K562 (cell line): ENCODE results near the gene XPO1. TPM values are rescaled to one million over a fixed set of nuclear protein-coding genes. Genes with fewer than 3 reads are reported as not detected.

Experiments used
- ATAC-seq: fragments of 200-7000 bp; cut with Tn5 transposase; 3 replicates; pipeline ENCODE4 v1.9.1; 2020; ENCODE audit warnings: moderate library complexity
- BruUV-seq: library from RNA; stranded (reverse); fragments of 400-500 nt; replicated peaks from 2 replicates; lab custom pipeline; 2021; lab: Mats Ljungman, UMichigan
- CTCF ChIA-PET: fragments of 300-600 bp; formaldehyde crosslinking; extraction: SDS; loops from one replicate; lab custom pipeline; 2021; ENCODE audit warnings: low intra/inter-chr PET ratio; lab: Yijun Ruan, JAX
- POLR2A ChIA-PET: fragments of 300-600, 350-650 bp; sonication (Branson Sonifier 250); formaldehyde crosslinking; extraction: SDS; loops from one replicate; lab custom pipeline; 2021; ENCODE audit warnings: antibody characterized with exemption, inconsistent platforms; lab: Yijun Ruan, JAX
- DNase-seq, 4 experiments: peaks; one replicate each; pipeline versions ENCODE4 v3.0.0 to v3.0.0-alpha.2; 2011 to 2018; ENCODE audit warnings: low spot score in 3 of 4, mixed read lengths in 3 of 4; ENCODE audit errors: extremely low read depth in 1 of 4
- FAIRE-seq: peaks from 2 replicates; lab custom pipeline; 2011; peaks lifted over from hg19 to GRCh38; lab: Jason Lieb, UNC
- H2AFZ ChIP-seq: 2 replicates; pipeline ENCODE4 v1.6.0; 2011; ENCODE audit warnings: low read depth, low read length, control low read depth, inconsistent platforms
- H3K27ac ChIP-seq: fragments of 200-600 bp; 3 replicates; pipeline ENCODE4 v1.8.0; 2011; ENCODE audit warnings: low read depth, mild to moderate bottlenecking, control low read depth, inconsistent platforms, low read length, moderate library complexity, mixed read lengths; ENCODE audit errors: extremely low read depth
- H3K27me3 ChIP-seq, 2 experiments: fragments of 300-600 bp in 1 of 2; 2 replicates in 1 of 2; 3 replicates in 1 of 2; pipeline versions ENCODE4 v1.6.0 to v1.8.0; 2011; ENCODE audit warnings: inconsistent platforms in 2 of 2, low read length in 2 of 2, mild to moderate bottlenecking in 1 of 2, mixed read lengths in 1 of 2, moderate library complexity in 1 of 2; ENCODE audit not compliant: control insufficient read depth in 2 of 2, insufficient read depth in 2 of 2
- H3K36me3 ChIP-seq: fragments of 300-600 bp; 3 replicates; pipeline ENCODE4 v1.8.0; 2011; ENCODE audit warnings: mild to moderate bottlenecking, low read length, inconsistent platforms; ENCODE audit not compliant: control insufficient read depth, insufficient read depth
- H3K4me1 ChIP-seq, 2 experiments: fragments of 200-600 bp in 1 of 2; replicated peaks in 1 of 2; 2 replicates in 1 of 2; 3 replicates in 1 of 2; pipeline versions ENCODE4 v1.5.1 to v1.8.0; 2011; ENCODE audit warnings: inconsistent platforms in 2 of 2, low read length in 2 of 2, mild to moderate bottlenecking in 1 of 2, mixed read lengths in 1 of 2, moderate library complexity in 1 of 2; ENCODE audit not compliant: control insufficient read depth in 2 of 2, insufficient read depth in 2 of 2
- H3K4me2 ChIP-seq: 2 replicates; pipeline ENCODE4 v1.6.1; 2011; ENCODE audit warnings: low read length, control low read depth, inconsistent platforms, mixed read lengths; ENCODE audit not compliant: insufficient read depth
- H3K4me3 ChIP-seq: fragments of 200-600 bp; sonication (generic), shearing (Covaris generic); 2 replicates; pipeline ENCODE4 v1.5.1; 2016; ENCODE audit warnings: control low read depth, inconsistent platforms
- H3K79me2 ChIP-seq: fragments of 200-600 bp; 3 replicates; pipeline ENCODE4 v1.8.0; 2011; ENCODE audit warnings: low read length, inconsistent platforms; ENCODE audit not compliant: control insufficient read depth, insufficient read depth
- H3K9ac ChIP-seq, 2 experiments: 2 replicates each; pipeline versions ENCODE4 v1.6.0 to v1.6.1; 2011; ENCODE audit warnings: low read depth in 2 of 2, low read length in 2 of 2, control low read depth in 1 of 2, inconsistent platforms in 1 of 2, mild to moderate bottlenecking in 1 of 2, mixed read lengths in 1 of 2; ENCODE audit not compliant: insufficient read depth in 1 of 2
- H3K9me1 ChIP-seq: one replicate; pipeline ENCODE4 v1.6.0; 2011; ENCODE audit warnings: inconsistent platforms, mild to moderate bottlenecking, low read length, moderate library complexity; ENCODE audit not compliant: control insufficient read depth, insufficient read depth
- H3K9me3 ChIP-seq: replicated peaks from 2 replicates; pipeline ENCODE4 v1.5.1; 2011; ENCODE audit warnings: low read depth, low read length, inconsistent platforms; ENCODE audit not compliant: control insufficient read depth, insufficient read depth
- H4K20me1 ChIP-seq: replicated peaks from 2 replicates; pipeline ENCODE4 v1.6.1; 2011; ENCODE audit warnings: low read length, inconsistent platforms, mixed read lengths; ENCODE audit not compliant: control insufficient read depth, insufficient read depth
- ATF4 ChIP-seq: fragments of 450-650 bp; formaldehyde crosslinking; IDR thresholded peaks from 2 replicates; pipeline ENCODE4 v1.4.0; 2022; ENCODE audit warnings: mild to moderate bottlenecking, moderate library complexity
- CTCF ChIP-seq, 3 experiments: IDR thresholded peaks in 2 of 3; conservative IDR thresholded peaks in 1 of 3; 2 replicates each; pipeline ENCODE4 v1.5.1; 2011 to 2012; ENCODE audit warnings: low read length in 3 of 3, mild to moderate bottlenecking in 3 of 3, control low read depth in 2 of 3, improper control_type of control experiment in 1 of 3, inconsistent platforms in 1 of 3, low read depth in 1 of 3, mixed read lengths in 1 of 3, moderate library complexity in 1 of 3; ENCODE audit not compliant: insufficient read depth in 2 of 3
- HIVEP1 ChIP-seq: fragments of 250-450 bp; sonication (Bioruptor Pico); IDR thresholded peaks from 2 replicates; pipeline ENCODE4 v1.4.0; 2020; ENCODE audit warnings: mild to moderate bottlenecking
- KLF6 ChIP-seq: fragments of 250-450 bp; sonication (Bioruptor Pico); IDR thresholded peaks from 2 replicates; pipeline ENCODE4 v1.4.0; 2020; ENCODE audit warnings: mild to moderate bottlenecking, moderate library complexity, borderline replicate concordance
- MAZ ChIP-seq, 2 experiments: fragments of 450-650 bp in 1 of 2; sonication (generic) in 1 of 2; formaldehyde crosslinking; IDR thresholded peaks in 1 of 2; conservative IDR thresholded peaks in 1 of 2; 2 replicates each; pipeline versions ENCODE4 v1.4.0 to v1.5.0; 2020; ENCODE audit warnings: mild to moderate bottlenecking in 1 of 2, missing genetic modification reagents in 1 of 2
- MBD2 ChIP-seq: sonication (generic); IDR thresholded peaks from 2 replicates; pipeline ENCODE4 v1.6.1; 2016; ENCODE audit warnings: low read depth, borderline replicate concordance
- RHOXF2B ChIP-seq: fragments of 250-450 bp; sonication (Bioruptor Pico); conservative IDR thresholded peaks from 2 replicates; pipeline ENCODE4 v1.5.1; 2021
- SPI1 ChIP-seq: IDR thresholded peaks from 2 replicates; pipeline ENCODE4 v1.6.1; 2011; ENCODE audit warnings: low read depth, low read length, control low read depth, borderline replicate concordance
- TCF15 ChIP-seq: fragments of 250-450 bp; sonication (Bioruptor Pico); IDR thresholded peaks from 2 replicates; pipeline ENCODE4 v1.8.0; 2022; ENCODE audit warnings: moderate library complexity, mild to moderate bottlenecking, inconsistent platforms
- TCF7 ChIP-seq: sonication (generic); IDR thresholded peaks from 2 replicates; pipeline ENCODE4 v1.6.1; 2016; ENCODE audit warnings: antibody characterized with exemption, borderline replicate concordance
- ZBTB8A ChIP-seq: fragments of 450-650 bp; IDR thresholded peaks from 2 replicates; pipeline ENCODE4 v1.6.1; 2018; ENCODE audit warnings: mild to moderate bottlenecking, moderate library complexity; ENCODE audit not compliant: partially characterized antibody
- ZNF75A ChIP-seq: fragments of 450-650 bp; formaldehyde crosslinking; IDR thresholded peaks from 2 replicates; pipeline ENCODE4 v1.4.0; 2020; ENCODE audit warnings: mild to moderate bottlenecking
- ZNF780A ChIP-seq: fragments of 250-450 bp; sonication (Bioruptor Pico); IDR thresholded peaks from 2 replicates; pipeline ENCODE4 v1.5.0; 2021; ENCODE audit warnings: mild to moderate bottlenecking
- in situ Hi-C: fragments of 300-500 bp; cut with MboI; formaldehyde crosslinking; loops from 4 replicates; pipeline ENCODE4 v1.15.0; 2018; ENCODE audit warnings: inconsistent platforms, mixed read lengths
- intact Hi-C: fragments of 100-400 bp; cut with micrococcal nuclease; formaldehyde crosslinking; loops from 2 replicates; pipeline ENCODE4 v1.14.2; 2022
- polyA plus RNA-seq, 8 experiments: library from polyadenylated mRNA; depleted of rRNA in 4 of 8; stranded (reverse) in 5 of 8; unstranded in 3 of 8; fragments of >200 nt; fragmentation: Nextera tagmentation in 2 of 8; fragmentation: Illumina TruSeq in 1 of 8; extraction: Ambion mirVana in 2 of 8; extraction: Trizol in 1 of 8; gene quantifications; 2 replicates each; pipeline versions ENCODE4 v1.2.1 to v1.2.3, GENCODE V29; 2011 to 2014; ENCODE audit warnings: inconsistent platforms in 1 of 8, missing spikeins in 1 of 8
- total RNA-seq, 7 experiments: library from RNA; depleted of rRNA in 6 of 7; stranded (reverse); fragments of >200 nt in 6 of 7; fragmentation: Illumina TruSeq in 2 of 7; extraction: Trizol in 2 of 7; gene quantifications; 2 replicates each; pipeline versions ENCODE4 v1.2.1 to v1.2.3, GENCODE V29; 2011 to 2021; ENCODE audit warnings: low replicate concordance in 1 of 7

XPO1 gene
- total and polyA plus RNA-seq, 9 of the 15 experiments (the other 6 are each of a cell fraction or from before 2014, with no cell fraction given) = 86.2 to 307 (median 216) TPM

- 0 out of 3 replicates have a peak, but pooled peaks have one; percentile 9 for ATAC-seq
- no peak overlapping the region for H3K4me3 ChIP-seq
- no peaks in the 10 kb centered on the region for H3K9me3 ChIP-seq
- ChIA-PET CTCF (no interaction called here), POLR2A (interaction anchor here (0.6 to 1.3 kb wide), 5 partner anchors 10 to 31 kb away, joined by 3 to 6 read pairs (median 4); no protein-coding TSS in a partner anchor)
- H3K27me3 ChIP-seq = no peaks in the 10 kb centered on the region
- H3K4me1 ChIP-seq = peaks cover 7 to 12% of the 10 kb centered on the region in 2 experiments; a peak in 4 of 5 replicates
- BruUV-seq = no TSS peak
- no peak overlapping the region for H3K27ac ChIP-seq
- no peak overlapping the region for H2AFZ ChIP-seq
- no peak for FAIRE-seq
- peaks cover 98% of the 10 kb centered on the region for H3K79me2 ChIP-seq
- H3K4me2 ChIP-seq = no peak overlapping the region
- H4K20me1 ChIP-seq = peaks cover 40% of the 10 kb centered on the region
- in situ Hi-C loops (no loop called here), intact Hi-C loops (no loop called here)
- no peak for DNase-seq
- peaks cover 11% of the 10 kb centered on the region for H3K9me1 ChIP-seq
- H3K9ac ChIP-seq = no peak overlapping the region
- peaks cover 5% of the 10 kb centered on the region; the same call in 2 of the 3 replicates for H3K36me3 ChIP-seq
- TF ChIP-seq ATF4 (CRISPR knock-in tag) = no peak
- no peak for TF ChIP-seq CTCF (IDR thresholded peaks at IDR 0.05 in 2 of 3, conservative IDR thresholded peaks at IDR 0.05 in 1 of 3; ENCODE audit: insufficient read depth in 2 of 3, low read depth in 1 of 3, low read length in 3 of 3)
- no peak for TF ChIP-seq ZNF75A (CRISPR knock-in tag)
- no peak for TF ChIP-seq MBD2
- no peak for TF ChIP-seq MAZ (CRISPR knock-in tag; conservative IDR thresholded peaks at IDR 0.05 in 1 of 2, IDR thresholded peaks at IDR 0.05 in 1 of 2)
- TF ChIP-seq ZBTB8A = no peak
- TF ChIP-seq TCF7 = no peak
- no peak for TF ChIP-seq ZNF780A (CRISPR knock-in tag)
- TF ChIP-seq KLF6 = no peak
- TF ChIP-seq RHOXF2B (CRISPR knock-in tag) = no peak
- TF ChIP-seq HIVEP1 (CRISPR knock-in tag) = no peak
- no peak for TF ChIP-seq TCF15
- TF ChIP-seq SPI1 = no peak
Observed at GRCh38 chr2:61438670-61439069, 99.5 kb downstream of the XPO1 start.
